WERI-Rb-1 (cell line): ENCODE data around the gene MYADM.

Experiments
- DNase-seq: peaks from one replicate; pipeline ENCODE4 v3.0.0-alpha.2; 2020
- H3K27ac ChIP-seq: fragments of 250-450 bp; sonication (Bioruptor Pico); 2 replicates; pipeline ENCODE4 v1.5.1; 2020; ENCODE audit warnings: mild to moderate bottlenecking, moderate library complexity
- H3K27me3 ChIP-seq: fragments of 250-450 bp; sonication (Bioruptor Pico); 2 replicates; pipeline ENCODE4 v1.5.1; 2021; ENCODE audit warnings: mild to moderate bottlenecking, low read depth, moderate library complexity; ENCODE audit not compliant: insufficient read depth, severe bottlenecking
- H3K36me3 ChIP-seq: fragments of 250-450 bp; sonication (Bioruptor Pico); 2 replicates; pipeline ENCODE4 v1.5.1; 2020; ENCODE audit warnings: mild to moderate bottlenecking, moderate library complexity
- H3K4me3 ChIP-seq: 2 replicates; pipeline ENCODE4 v1.5.1; 2011; ENCODE audit warnings: low read depth, mild to moderate bottlenecking, control low read depth, low read length
- H3K9me3 ChIP-seq: fragments of 250-450 bp; sonication (Bioruptor Pico); 2 replicates; pipeline ENCODE4 v1.5.1; 2021; ENCODE audit warnings: mild to moderate bottlenecking, moderate library complexity; ENCODE audit not compliant: severe bottlenecking
- CTCF ChIP-seq: IDR thresholded peaks from 2 replicates; pipeline ENCODE4 v1.5.1; 2011; ENCODE audit warnings: low read depth, mild to moderate bottlenecking, control low read depth, inconsistent platforms, low read length

MYADM gene

DNA sequence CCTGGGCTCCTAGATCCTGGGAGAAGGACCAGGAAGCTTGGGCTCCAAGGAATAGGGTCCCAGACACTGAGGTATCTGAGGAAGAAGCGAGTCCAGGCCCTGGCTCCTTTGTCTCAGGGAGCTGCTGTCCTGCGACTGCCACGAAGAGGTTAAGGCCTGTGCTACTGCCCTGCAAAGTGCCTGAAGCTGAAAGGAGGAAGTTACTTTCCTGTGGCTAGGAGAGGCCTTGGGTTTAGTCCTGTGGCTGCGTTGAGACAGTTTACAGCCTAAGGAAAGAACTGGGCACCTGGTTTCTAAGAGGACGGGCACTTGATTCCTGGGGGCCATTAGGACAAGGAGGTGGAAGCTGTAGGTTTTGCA, 2.8 kb downstream of the MYADM start:
- TF ChIP-seq CTCF = no peak
- Histone ChIP-seq H3K4me3 (peak overlapping the region; percentile 66), H3K36me3 (peaks cover 8% of the 10 kb centered on the region), H3K9me3 (no peaks in the 10 kb centered on the region), H3K27ac (peak overlapping the region; percentile 54), H3K27me3 (no peaks in the 10 kb centered on the region)
- no peak for DNase-seq

- Histone ChIP-seq H3K36me3 (peaks cover 8% of the 10 kb centered on the region), H3K9me3 (no peaks in the 10 kb centered on the region), H3K4me3 (no peak overlapping the region), H3K27ac (no peak overlapping the region), H3K27me3 (no peaks in the 10 kb centered on the region)
- DNase-seq = no peak
- no peak for TF ChIP-seq CTCF
Measured at GRCh38 chr19:53871454-53871853, 3.8 kb downstream of the MYADM start.

DNA sequence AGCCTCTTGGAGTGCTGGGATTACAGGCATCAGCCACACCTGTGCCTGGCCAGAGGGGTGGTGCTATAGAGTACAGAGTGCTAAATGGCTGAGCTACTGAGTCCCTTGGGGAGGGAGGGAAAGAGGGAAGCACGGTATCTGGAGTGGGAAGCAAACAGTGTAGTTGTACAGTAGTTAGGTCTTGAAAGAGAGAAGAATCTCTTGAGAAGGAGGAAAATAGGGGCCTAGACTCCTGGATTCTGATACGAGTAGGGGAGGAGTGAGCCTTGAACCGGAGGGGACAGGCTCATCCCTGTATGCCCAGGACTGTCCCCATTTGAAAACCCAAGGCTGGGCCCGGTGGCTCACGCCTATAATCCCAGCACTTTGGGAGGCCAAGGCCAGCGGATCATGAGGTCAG, 5.1 kb downstream of the MYADM start:
- Histone ChIP-seq H3K36me3 (peaks cover 8% of the 10 kb centered on the region), H3K27me3 (no peaks in the 10 kb centered on the region), H3K9me3 (no peaks in the 10 kb centered on the region), H3K27ac (no peak overlapping the region), H3K4me3 (no peak overlapping the region)
- no peak for DNase-seq
- TF ChIP-seq CTCF = no peak

DNA sequence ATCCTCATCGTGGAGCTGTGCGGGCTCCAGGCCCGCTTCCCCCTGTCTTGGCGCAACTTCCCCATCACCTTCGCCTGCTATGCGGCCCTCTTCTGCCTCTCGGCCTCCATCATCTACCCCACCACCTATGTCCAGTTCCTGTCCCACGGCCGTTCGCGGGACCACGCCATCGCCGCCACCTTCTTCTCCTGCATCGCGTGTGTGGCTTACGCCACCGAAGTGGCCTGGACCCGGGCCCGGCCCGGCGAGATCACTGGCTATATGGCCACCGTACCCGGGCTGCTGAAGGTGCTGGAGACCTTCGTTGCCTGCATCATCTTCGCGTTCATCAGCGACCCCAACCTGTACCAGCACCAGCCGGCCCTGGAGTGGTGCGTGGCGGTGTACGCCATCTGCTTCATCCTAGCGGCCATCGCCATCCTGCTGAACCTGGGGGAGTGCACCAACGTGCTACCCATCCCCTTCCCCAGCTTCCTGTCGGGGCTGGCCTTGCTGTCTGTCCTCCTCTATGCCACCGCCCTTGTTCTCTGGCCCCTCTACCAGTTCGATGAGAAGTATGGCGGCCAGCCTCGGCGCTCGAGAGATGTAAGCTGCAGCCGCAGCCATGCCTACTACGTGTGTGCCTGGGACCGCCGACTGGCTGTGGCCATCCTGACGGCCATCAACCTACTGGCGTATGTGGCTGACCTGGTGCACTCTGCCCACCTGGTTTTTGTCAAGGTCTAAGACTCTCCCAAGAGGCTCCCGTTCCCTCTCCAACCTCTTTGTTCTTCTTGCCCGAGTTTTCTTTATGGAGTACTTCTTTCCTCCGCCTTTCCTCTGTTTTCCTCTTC, 6.3 kb downstream of the MYADM start:
- no peak for DNase-seq
- no peak overlapping the region for H3K27ac ChIP-seq
- H3K9me3 ChIP-seq = no peaks in the 10 kb centered on the region
- no peak overlapping the region for H3K4me3 ChIP-seq
- H3K36me3 ChIP-seq = peaks cover 8% of the 10 kb centered on the region
- H3K27me3 ChIP-seq = no peaks in the 10 kb centered on the region
- no peak for TF ChIP-seq CTCF

- no peak for DNase-seq
- Histone ChIP-seq H3K4me3 (no peak overlapping the region), H3K27me3 (no peaks in the 10 kb centered on the region), H3K9me3 (no peaks in the 10 kb centered on the region), H3K27ac (no peak overlapping the region), H3K36me3 (peaks cover 8% of the 10 kb centered on the region)
- no peak for TF ChIP-seq CTCF
Measured at GRCh38 chr19:53874606-53874990, 6.9 kb downstream of the MYADM start.
